GM12878 (cell line): ENCODE data around the gene FGR. TPM values are rescaled to one million over a fixed set of nuclear protein-coding genes. Genes with fewer than 3 reads are reported as not detected.
A peak's percentile ranks its signal among the peaks of the same experiment; 100 is the strongest.

Experiments used
- ATAC-seq: fragments of 200-7000 bp; cut with Tn5 transposase; 3 replicates; pipeline ENCODE4 v1.9.1; 2020; ENCODE audit warnings: mild to moderate bottlenecking, moderate library complexity
- BruUV-seq: library from RNA; stranded (reverse); fragments of 400-500 nt; replicated peaks from 2 replicates; lab custom pipeline; 2021; lab: Mats Ljungman, UMichigan
- CTCF ChIA-PET: fragments of 300-600 bp; sonication (Branson Sonifier 250); formaldehyde crosslinking; extraction: SDS; loops from one replicate; lab custom pipeline; 2021; ENCODE audit warnings: inconsistent platforms; lab: Yijun Ruan, JAX
- POLR2A ChIA-PET: fragments of 350-600 bp; formaldehyde crosslinking; extraction: SDS; loops from one replicate; lab custom pipeline; 2021; ENCODE audit warnings: inconsistent platforms; lab: Charles Lee
- RAD21 ChIA-PET: fragments of 300-600 bp; sonication (Branson Sonifier 250); formaldehyde crosslinking; loops from one replicate; lab custom pipeline; 2023; ENCODE audit warnings: antibody characterized with exemption; ENCODE audit not compliant: unreplicated experiment; lab: Charles Lee
- SMC1A ChIA-PET: fragments of 300-600 bp; sonication (Branson Sonifier 250); formaldehyde crosslinking; loops from one replicate; lab custom pipeline; 2023; ENCODE audit not compliant: unreplicated experiment, uncharacterized antibody; lab: Charles Lee
- DNase-seq: peaks from one replicate; pipeline ENCODE4 v3.0.0-alpha.2; 2011; ENCODE audit warnings: low read depth, low spot score
- FAIRE-seq: peaks from 3 replicates; lab custom pipeline; 2011; peaks lifted over from hg19 to GRCh38; lab: Jason Lieb, UNC
- H2AFZ ChIP-seq: 2 replicates; pipeline ENCODE4 v1.6.0; 2011; ENCODE audit warnings: low read depth, low read length, control low read depth; ENCODE audit not compliant: control insufficient read depth
- H3K27ac ChIP-seq: 2 replicates; pipeline ENCODE4 v1.5.1; 2011; ENCODE audit warnings: control low read depth; ENCODE audit not compliant: control insufficient read depth, insufficient read depth
- H3K27me3 ChIP-seq, 2 experiments: replicated peaks in 1 of 2; 2 replicates each; pipeline versions ENCODE4 v1.6.0 to v1.6.1; 2011; ENCODE audit warnings: low read length in 1 of 2; ENCODE audit not compliant: control insufficient read depth in 2 of 2, insufficient read depth in 2 of 2
- H3K36me3 ChIP-seq, 2 experiments: 2 replicates each; pipeline ENCODE4 v1.5.1; 2011; ENCODE audit warnings: low read length in 1 of 2; ENCODE audit not compliant: control insufficient read depth in 2 of 2, insufficient read depth in 2 of 2
- H3K4me1 ChIP-seq: 2 replicates; pipeline ENCODE4 v1.6.1; 2011; ENCODE audit warnings: mild to moderate bottlenecking, low read length, moderate library complexity, mixed read lengths; ENCODE audit not compliant: control insufficient read depth, insufficient read depth
- H3K4me2 ChIP-seq: 2 replicates; pipeline ENCODE4 v1.6.0; 2011; ENCODE audit warnings: control low read depth; ENCODE audit not compliant: control insufficient read depth, insufficient read depth
- H3K4me3 ChIP-seq: fragments of 200-600 bp; sonication (generic); 2 replicates; pipeline ENCODE4 v1.5.1; 2016
- H3K79me2 ChIP-seq: 2 replicates; pipeline ENCODE4 v1.6.0; 2011; ENCODE audit warnings: low read length; ENCODE audit not compliant: control insufficient read depth, insufficient read depth
- H3K9ac ChIP-seq: 2 replicates; pipeline ENCODE4 v1.8.0; 2011; ENCODE audit warnings: low read length, control low read depth, mixed read lengths; ENCODE audit not compliant: control insufficient read depth, insufficient read depth
- H3K9me3 ChIP-seq: replicated peaks from 3 replicates; pipeline ENCODE4 v1.5.1; 2011; ENCODE audit warnings: mild to moderate bottlenecking, low read length; ENCODE audit not compliant: control insufficient read depth, insufficient read depth
- H4K20me1 ChIP-seq: 2 replicates; pipeline ENCODE4 v1.6.0; 2011; ENCODE audit not compliant: control insufficient read depth, insufficient read depth
- ASH2L ChIP-seq: fragments of 300-600, 200-600 bp; sonication (generic); IDR thresholded peaks from 2 replicates; pipeline ENCODE4 v1.6.1; 2017; ENCODE audit warnings: low read depth, mild to moderate bottlenecking, borderline replicate concordance
- CREM ChIP-seq: IDR thresholded peaks from 2 replicates; pipeline ENCODE4 v1.6.1; 2014; ENCODE audit warnings: antibody characterized with exemption, low read depth
- FOXM1 ChIP-seq: IDR thresholded peaks from 2 replicates; pipeline ENCODE4 v1.6.1; 2012; ENCODE audit warnings: low read depth, mild to moderate bottlenecking, inconsistent platforms, low read length, moderate library complexity
- IKZF2 ChIP-seq, 2 experiments: fragments of 450-650 bp; IDR thresholded peaks; 2 replicates each; pipeline ENCODE4 v1.6.1; 2017; ENCODE audit warnings: mild to moderate bottlenecking in 2 of 2, moderate library complexity in 2 of 2
- PAX5 ChIP-seq: IDR thresholded peaks from 2 replicates; pipeline ENCODE4 v1.6.1; 2011; ENCODE audit warnings: low read depth, low read length, borderline replicate concordance
- SKIL ChIP-seq: fragments of 450-650 bp; IDR thresholded peaks from 2 replicates; pipeline ENCODE4 v1.6.1; 2017; ENCODE audit warnings: mild to moderate bottlenecking, low read depth, inconsistent platforms; ENCODE audit not compliant: poor library complexity, severe bottlenecking
- SMARCA5 ChIP-seq: fragments of 450-650 bp; IDR thresholded peaks from 2 replicates; pipeline ENCODE4 v1.6.1; 2017; ENCODE audit warnings: mild to moderate bottlenecking
- TAF1 ChIP-seq: IDR thresholded peaks from 2 replicates; pipeline ENCODE4 v1.6.1; 2011; ENCODE audit warnings: mild to moderate bottlenecking, low read depth, low read length, borderline replicate concordance
- TCF7 ChIP-seq: IDR thresholded peaks from 2 replicates; pipeline ENCODE4 v1.6.1; 2014; ENCODE audit warnings: antibody characterized with exemption, borderline replicate concordance
- YBX1 ChIP-seq: fragments of 450-650 bp; IDR thresholded peaks from 2 replicates; pipeline ENCODE4 v1.6.1; 2016; ENCODE audit warnings: antibody characterized with exemption
- WGBS: methylation state at CpG from one replicate; pipeline ENCODE4 v1.1.6; 2016; ENCODE audit warnings: low lambda C conversion rate; ENCODE audit not compliant: insufficient replicate concordance, insufficient coverage; ENCODE audit errors: missing lambda C conversion rate; 5-methylcytosine and 5-hydroxymethylcytosine counted together
- in situ Hi-C: fragments of 300-500 bp; cut with MboI; formaldehyde crosslinking; loops from 9 replicates; pipeline ENCODE4 v1.14.3; 2018; ENCODE audit warnings: mixed read lengths
- intact Hi-C: fragments of 100-400 bp; cut with micrococcal nuclease; formaldehyde crosslinking; loops from one replicate; pipeline ENCODE4 v1.14.2; 2022; ENCODE audit not compliant: unreplicated experiment
- polyA plus RNA-seq, 11 experiments: library from polyadenylated mRNA; depleted of rRNA in 4 of 11; unstranded in 6 of 11; stranded (reverse) in 5 of 11; fragments of >200 nt; fragmentation: Nextera tagmentation in 4 of 11; fragmentation: Illumina TruSeq in 1 of 11; extraction: Ambion mirVana in 4 of 11; extraction: Trizol in 1 of 11; gene quantifications; 1 replicate in 1 of 11; 2 replicates in 10 of 11; pipeline versions ENCODE4 v1.2.1 to v1.2.3, GENCODE V29; 2011 to 2016; ENCODE audit warnings: inconsistent platforms in 2 of 11, missing spikeins in 2 of 11, low read depth in 1 of 11
- total RNA-seq, 4 experiments: library from RNA; depleted of rRNA in 3 of 4; stranded (reverse); fragments of >200 nt in 3 of 4; fragmentation: Illumina TruSeq in 1 of 4; extraction: Trizol in 1 of 4; gene quantifications; 2 replicates each; pipeline versions ENCODE4 v1.2.1 to v1.2.3, GENCODE V29; 2013 to 2021

Gene FGR
- total and polyA plus RNA-seq, 10 of the 15 experiments (the other 5 are each of a cell fraction or from before 2014, with no cell fraction given), result 10.9 to 193 (median 74.7) TPM

- Histone ChIP-seq H3K9ac (0 out of 2 replicates have a peak overlapping the region, but pooled peaks have one; percentile 12), H3K9me3 (no peaks in the 10 kb centered on the region), H3K27ac (no peak overlapping the region), H3K79me2 (peaks cover 1% of the 10 kb centered on the region), H4K20me1 (0 out of 2 replicates have a peak, but pooled peaks cover 3% of the 10 kb centered on the region), H2AFZ (no peak overlapping the region), H3K36me3 (no peaks in the 10 kb centered on the region; a peak in 2 of 4 replicates), H3K4me3 (no peak overlapping the region), H3K4me2 (peak overlapping the region; percentile 44; the same call in 1 of the 2 replicates), H3K4me1 (peaks cover 52% of the 10 kb centered on the region), H3K27me3 (no peaks in the 10 kb centered on the region)
- BruUV-seq, result no TSS peak
- RAD21 ChIA-PET, result interaction anchor here (0.5 to 11.0 kb wide), 5 partner anchors 9 to 183 kb away, joined by 3 to 181 read pairs (median 17); no protein-coding TSS in a partner anchor
- POLR2A ChIA-PET, result interaction anchor here (1.6 kb wide), 1 partner anchor 29 kb away, joined by 4 read pairs; no protein-coding TSS in a partner anchor
- 12% methylated on average over 2 of the region's 6 CpGs for WGBS
- in situ Hi-C loops (no loop called here), intact Hi-C loops (no loop called here)
- TF ChIP-seq ASH2L (no peak), FOXM1 (no peak), TAF1 (no peak), SKIL (no peak), CREM (no peak), YBX1 (no peak), TCF7 (no peak), PAX5 (no peak), SMARCA5 (no peak), IKZF2 (IDR thresholded peaks at IDR 0.05) (no peak)
- no peak for FAIRE-seq
- SMC1A ChIA-PET, result interaction anchor here (1.2 to 4.0 kb wide), 3 partner anchors 18 to 42 kb away, joined by 3 to 42 read pairs (median 4); no protein-coding TSS in a partner anchor
- ATAC-seq, result no peak
- DNase-seq, result no peak
- CTCF ChIA-PET, result interaction anchor here (0.5 to 10.4 kb wide), 6 partner anchors 8 to 556 kb away, joined by 3 to 155 read pairs (median 16); no protein-coding TSS in a partner anchor
These were observed 36.0 kb downstream of the FGR start for GRCh38 chr1:27598902-27599528.
